H4 (cell line): ENCODE measurements around the gene IL12RB1. TPM values are rescaled to one million over a fixed set of nuclear protein-coding genes. Genes with fewer than 3 reads are reported as not detected.
A peak's percentile ranks its signal among the peaks of the same experiment; 100 is the strongest.
"Not testable (repeated sequence)": the region's sequence is repeated elsewhere in the genome, so short reads cannot be mapped to it uniquely, and the experiment has no call there.

ENCODE experiments used
- DNase-seq: peaks from one replicate; pipeline ENCODE4 v3.0.0-alpha.2; 2015; ENCODE audit warnings: low spot score
- total RNA-seq: library from RNA; depleted of rRNA; stranded (reverse); fragments of >200 nt; shearing (Covaris generic); gene quantifications from 2 replicates; pipeline ENCODE4 v1.2.3, GENCODE V29; 2014

IL12RB1 gene
- total RNA-seq, 1 experiment from 2014 or later, result 2.4 TPM

DNA sequence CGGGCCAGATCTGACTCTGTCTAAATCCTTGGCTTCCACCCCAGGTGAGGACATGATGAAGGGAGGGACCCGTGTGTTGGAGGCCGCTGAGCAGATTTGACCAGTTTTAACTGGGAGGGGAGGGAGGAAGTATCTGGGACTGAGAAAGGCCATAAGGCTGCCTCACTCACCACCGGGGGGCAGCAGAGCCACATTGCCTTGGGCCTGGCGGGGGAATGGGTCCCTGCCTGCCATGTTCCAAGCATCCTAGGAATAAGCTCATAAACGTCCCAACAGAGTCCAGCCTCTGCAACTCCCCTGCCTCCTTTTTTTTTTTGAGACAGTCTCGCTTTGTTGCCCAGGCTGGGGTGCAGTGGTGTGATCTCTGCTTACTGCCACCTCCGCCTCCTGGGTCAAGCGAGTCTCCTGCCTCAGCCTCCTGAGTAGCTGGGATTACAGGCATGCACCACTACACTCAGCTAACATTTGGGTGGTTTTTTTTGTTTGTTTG is 26.3 kb upstream of the IL12RB1 start:
- peak; percentile 84 for DNase-seq

DNA sequence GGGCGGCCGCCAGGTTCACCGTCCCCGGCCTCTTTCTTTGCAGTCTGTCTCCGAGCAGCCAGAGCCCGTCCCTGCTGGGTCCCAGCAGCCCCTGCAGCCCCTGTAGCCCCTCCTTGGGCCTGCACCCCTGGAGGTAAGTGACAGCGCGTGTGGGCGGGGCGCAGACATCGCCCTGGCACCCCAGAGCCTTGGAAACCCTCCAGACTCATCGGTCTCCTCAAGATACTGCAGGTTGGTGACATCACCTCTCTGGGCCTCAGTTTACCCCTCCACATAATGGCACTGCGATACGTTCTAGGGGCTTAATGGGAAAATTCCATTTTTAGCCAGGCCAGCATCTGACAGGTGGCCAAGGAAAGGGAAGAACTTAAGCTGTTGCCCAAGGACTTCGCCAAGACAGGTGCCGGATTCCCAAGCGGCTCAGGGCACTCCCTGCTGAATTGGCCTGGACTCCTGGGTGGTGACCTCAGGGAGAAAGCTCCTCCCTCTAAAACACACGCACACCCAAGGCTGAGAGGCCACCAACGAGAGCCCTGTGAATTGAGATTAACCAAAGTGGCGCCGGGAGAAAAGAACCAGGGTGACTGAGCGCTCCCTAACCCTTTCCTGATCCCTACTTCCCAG is 24.0 kb upstream of the IL12RB1 start:
- no peak for DNase-seq

DNA sequence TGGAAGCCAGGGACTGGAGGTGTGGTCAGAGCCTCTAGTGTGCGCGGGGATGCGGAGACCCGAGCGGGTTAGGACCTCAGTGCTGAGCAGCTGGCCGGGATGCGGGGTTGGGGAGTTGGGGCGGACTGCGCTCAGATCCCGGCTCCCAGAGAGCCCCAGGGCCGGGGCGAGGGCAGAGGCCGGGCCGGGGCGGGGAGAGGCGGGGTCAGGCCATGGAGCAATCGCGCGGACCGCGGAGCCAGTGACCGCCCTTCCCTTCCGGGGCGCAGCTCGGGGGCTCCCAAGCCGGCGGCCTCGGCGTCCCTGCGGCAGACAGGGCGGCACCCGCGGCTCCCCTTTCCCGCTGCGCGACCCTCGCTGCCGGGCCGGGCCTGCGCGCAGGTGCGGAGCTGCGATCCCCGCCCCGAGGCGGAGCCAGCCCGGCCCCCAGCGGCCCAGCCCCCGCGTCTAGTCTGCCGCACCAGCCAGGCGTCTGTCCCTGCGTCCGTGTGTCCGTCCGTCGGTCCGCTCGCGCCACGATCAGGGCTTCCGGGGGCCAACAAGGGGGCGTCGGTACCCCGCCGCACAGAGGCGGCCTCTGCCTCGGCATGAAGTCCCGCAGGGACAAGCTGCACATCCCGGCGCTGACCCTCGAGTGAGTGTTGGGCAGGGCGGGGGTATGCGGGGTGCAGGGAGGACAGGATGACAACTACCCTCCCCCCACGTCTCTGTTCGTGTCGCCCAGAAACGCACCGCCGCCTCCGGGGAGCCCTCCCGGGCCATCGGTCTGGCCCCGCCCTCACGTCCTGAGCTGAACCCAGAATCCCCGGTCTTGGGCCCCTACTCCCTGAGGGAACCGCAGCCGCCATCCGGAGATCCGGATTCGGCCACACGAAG is 23.2 kb upstream of the IL12RB1 start:
- no peak for DNase-seq

DNA sequence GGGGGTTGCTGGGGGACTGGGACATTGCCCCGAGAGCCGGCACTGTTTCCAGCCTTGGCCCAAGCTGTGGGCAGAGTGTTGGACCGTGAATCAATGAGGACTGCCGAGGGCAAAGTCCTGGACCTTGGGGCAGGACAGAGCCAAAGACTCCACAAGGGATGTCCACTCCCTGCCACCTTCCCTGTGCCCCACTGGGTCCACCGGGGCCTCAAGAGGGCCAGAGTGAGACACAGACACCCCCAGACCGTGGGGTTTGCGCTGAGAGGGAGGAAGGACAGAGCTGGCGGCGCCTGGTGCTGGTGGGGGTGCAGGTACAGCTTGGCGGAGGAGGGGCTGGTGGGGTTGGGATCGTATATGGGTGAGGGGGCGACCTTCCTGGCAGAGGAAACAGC is 22.6 kb upstream of the IL12RB1 start:
- no peak for DNase-seq

DNA sequence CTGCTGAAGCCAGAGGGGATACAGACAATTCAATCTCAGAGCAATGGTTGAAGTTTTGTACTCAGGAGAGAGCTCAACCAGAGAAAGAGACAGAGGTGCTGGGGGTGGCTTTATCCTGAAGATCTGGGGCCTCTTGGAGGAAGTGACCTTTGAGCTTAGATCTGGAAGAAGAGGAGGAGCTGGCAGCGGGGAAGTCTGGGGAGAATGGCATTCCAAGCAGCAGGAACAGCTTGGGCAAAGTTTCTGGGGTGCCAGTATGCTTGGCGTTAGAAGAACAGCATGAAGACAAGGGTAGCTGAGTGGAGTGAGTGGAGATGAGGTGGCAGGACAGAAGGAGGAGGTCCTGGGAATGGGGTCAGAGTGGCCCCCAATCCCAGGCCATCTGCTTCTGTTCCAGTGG is 22.2 kb upstream of the IL12RB1 start:
- DNase-seq, result no peak

DNA sequence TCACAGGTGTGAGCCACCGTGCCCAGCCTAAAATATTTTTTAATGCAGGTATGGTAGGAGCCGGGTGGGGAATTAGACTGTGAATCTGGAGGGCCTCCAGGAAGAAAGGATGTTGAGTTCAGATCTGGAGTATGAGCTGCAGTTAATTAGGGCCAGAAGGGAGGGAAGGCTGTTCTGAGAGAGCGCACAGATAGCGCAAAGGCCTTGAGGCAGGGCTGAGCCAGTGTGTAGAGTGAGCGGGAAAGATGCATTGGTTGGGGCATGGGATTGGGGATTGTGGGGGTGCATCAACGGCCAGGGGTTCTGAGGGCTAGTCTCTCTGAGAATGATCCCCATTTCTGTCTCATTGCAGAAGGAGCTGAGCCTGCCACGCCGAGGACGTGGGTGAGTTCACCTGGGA is 20.5 kb upstream of the IL12RB1 start:
- DNase-seq, result no peak

DNA sequence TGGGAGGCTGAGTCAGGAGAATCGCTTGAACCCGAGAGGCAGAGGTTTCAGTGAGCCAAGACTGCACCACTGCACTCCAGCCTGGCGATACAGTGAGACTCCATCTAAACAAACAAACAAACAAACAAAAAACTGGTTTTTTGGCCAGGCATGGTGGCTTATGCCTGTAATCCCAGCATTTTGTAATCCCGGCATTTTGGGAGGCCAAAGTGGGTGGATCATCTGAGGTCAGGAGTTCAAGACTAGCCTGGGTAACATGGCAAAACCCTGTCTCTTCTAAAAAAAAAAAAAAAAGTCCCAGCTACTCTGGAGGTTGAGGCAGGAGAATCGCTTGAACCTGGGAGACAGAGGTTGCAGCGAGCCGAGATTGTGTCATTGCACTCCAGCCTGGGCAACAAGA is 18.5 kb upstream of the IL12RB1 start:
- not testable (repeated sequence) for DNase-seq

DNA sequence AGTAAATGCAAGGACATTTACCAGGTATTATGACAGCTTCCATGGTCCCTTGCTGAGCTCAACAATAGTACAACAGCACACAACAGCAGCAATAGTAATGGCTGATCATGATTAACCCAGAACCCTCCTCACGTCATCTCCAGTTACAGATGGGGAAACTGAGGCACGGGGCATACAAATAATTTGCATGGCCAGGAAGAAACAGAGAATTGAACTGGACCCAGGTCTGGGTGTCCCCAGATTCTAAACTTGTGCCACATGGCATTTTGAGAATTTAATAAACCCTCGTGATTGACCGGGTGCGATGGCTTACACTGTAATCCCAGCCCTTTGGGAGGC is 18.0 kb upstream of the IL12RB1 start:
- DNase-seq, result no peak

DNA sequence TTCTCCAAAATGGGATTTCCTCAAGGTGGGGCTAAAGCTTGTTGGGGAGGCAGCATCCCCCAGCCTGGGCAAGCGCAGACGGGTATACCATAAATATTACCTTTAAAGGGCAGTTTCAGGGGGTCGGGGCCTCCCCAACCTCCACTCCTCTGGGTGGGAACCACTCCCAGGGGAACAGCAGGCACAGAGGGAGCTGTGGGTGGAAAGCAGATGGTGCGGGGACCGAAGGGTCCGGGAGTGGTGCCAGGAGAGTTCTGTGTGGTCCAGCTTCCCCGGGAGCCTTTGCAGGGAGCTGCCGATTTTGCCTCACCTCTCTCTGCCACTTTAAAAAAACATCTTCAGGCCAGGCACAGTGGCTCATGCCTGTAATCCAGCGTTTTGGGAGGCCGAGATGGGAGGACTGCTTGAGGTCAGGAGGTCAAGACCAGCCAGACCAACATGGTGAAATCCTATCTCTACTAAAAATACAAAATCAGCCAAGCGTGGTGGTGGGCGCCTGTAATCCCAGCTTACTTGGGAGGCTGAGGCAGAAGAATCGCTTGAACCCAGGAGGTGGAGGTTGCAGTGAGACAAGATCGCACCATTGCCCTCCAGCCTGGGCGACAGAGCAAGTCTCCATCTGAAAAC is 16.3 kb upstream of the IL12RB1 start:
- DNase-seq, result no peak

DNA sequence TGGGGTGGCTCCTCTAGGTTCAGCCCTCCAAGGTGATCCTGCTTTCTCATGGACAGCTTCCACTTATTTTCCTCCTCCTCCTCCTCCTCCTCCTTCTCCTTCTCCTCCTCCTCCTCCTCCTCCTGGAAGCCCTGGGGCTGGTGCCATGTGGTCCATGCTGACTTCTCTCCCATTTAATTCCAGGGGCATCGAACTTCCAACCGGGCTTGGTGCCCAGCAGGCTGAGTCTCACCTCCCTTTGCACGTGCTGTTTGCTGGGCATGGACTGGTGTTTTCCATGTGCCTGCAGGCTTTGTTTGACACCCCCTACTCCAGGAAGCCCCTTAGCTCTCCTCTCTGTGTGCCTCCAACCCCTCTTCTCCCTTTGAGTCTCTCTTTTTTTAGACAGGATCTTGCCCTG is 14.5 kb upstream of the IL12RB1 start:
- DNase-seq, result no peak

DNA sequence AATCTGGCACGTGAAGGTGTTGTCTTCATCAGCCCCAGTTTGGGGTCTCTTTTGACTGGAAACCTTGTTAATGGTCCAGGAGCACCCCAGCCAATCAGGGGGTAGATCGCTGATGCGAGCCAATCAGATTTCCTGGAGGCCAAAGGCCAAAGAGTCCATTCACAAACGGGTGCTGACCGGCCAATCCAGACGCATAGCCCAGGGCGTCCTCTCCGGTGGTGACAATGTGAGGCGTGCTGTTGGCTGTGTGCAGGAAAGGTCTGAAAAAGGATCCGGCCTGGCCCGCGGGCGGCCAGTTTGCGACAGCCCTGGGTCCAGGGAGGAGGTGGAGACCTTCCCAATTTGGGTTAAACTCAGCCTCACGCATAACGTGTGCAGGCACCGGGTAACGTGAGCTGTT is 14.0 kb upstream of the IL12RB1 start:
- DNase-seq, result no peak

DNA sequence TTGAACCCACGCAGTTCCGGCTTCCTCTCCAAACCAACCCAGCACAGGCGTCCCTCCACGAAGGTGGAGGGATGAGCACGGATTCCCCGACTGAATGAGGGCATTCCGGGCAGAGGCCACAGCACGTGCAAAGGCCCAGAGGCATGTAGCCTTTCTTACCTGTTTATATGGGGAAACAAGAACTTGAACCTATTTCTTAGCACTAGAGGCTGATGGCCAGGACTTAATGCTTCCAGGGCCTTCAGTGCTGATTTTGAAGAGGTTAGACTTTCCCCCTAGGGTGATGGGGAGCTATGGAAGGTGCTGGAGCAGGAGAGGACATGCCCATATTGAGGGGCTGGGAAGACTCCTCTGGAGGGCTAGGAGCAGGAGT is 12.9 kb upstream of the IL12RB1 start:
- no peak for DNase-seq

DNA sequence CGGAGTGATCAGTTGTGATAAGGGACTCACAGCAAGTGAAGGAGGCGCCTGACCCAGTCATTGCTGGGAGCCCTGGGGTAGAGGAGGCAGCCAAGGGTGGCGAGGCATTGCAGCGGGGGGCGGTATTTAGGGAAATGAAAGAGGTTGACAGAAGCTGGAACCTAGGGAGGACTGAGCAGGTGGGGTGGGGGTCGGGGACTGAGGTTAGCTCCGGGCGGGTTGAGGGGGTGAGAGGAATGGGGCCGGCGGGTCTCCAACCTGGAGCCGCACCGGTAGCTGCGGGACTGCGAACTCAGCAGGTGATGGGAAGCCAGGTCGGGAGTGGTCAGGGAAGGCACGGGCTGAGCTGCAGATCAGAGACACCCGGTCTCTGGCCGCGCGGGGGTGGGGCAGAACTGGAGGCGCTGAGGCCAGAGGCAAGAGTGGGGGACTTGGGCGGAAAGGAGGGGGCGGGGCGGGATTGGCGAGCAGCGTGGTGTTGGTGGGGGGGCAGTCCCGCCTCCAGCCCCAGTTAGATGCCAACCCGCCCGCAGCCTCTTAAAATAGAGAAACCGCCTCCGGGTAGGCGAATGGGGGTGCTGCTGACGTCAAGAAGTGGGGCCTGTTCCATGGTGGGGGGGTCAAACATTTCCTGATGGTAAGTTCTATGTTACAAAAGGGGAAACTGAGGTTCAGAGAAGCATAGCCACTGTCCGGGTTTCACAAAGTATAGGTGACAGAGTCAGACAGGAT is 12.3 kb upstream of the IL12RB1 start:
- DNase-seq, result no peak

DNA sequence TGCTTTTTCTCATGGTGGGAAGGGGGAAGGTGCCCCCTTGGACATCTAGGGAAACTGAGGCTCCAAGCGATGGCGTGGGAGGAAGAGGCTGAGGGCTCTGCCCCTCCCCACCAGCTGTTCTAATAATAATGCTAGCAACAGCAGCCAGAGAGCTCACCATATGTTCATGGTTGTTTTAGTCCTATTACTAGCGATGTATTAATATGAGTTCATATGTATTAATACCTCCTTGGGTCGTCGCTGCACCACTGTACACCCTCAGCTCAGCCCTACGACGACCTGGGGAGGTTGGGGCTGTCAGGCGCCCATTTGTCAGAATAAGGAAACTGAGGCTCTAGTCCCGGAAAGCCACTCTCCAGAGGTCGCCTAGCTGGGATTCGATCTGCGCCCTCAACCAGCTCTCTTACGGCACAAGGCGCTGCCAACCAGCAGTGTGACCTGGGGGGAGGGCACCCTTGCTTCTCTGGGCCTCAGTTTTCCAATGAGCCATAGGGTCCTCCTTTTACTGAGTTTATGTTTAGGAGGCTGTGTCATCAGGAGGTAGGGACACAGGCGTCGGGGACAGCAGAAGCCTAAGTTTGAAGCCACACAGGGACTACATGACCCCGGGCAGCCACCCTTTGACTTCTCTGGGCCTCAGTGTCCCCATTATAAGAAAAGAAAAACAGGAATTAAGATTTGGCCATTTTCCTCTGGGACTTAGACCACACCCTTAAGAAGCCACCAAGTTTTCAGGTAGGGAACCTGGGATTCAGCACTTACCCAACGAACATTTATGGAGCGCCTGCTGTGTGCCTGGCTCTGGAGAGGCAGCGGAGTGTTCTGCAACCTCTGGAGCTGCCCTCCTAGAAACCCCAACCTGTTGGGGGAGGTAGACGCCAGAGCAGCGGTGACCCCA is 11.5 kb upstream of the IL12RB1 start:
- no peak for DNase-seq

DNA sequence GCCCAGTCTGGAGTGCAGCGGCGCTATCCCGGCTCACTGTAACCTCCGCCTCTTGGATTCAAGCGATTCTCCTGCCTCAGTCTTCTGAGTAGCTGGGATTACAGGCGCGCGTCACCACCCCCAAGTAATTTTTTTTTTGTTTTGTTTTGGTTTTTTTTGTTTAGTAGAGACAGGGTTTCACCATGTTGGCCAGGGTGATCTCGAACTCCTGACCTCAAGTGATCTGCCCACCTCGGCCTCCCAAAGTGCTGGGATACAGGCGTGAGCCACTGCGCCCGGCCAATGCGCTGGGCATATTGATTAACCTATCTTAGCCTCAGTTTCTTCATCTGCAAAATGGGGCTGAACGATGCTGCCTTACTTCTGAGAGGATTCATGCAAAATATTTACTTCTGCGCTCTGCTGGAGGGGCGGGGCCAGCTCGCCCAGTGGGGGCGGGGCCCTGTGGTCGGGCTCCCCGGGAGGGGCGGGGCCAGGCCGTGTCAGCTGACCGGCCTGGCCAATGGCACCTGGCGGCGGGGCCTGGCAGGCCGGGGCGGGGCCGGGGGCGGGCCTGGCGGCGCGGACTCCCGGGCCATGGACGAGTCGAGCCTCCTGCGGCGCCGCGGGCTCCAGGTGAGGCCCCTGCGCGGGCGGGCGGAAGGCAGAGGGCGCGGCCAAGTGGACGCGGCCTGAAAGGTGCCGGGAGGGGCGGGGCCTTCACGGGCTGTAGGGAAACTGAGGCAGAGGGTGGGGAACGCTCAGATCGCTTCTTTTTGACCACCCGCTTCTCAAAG is 10.7 kb upstream of the IL12RB1 start, which contains the start of gene MAST3:
MAST3 (plus strand) TSS at position 562 of the 776 bp plus-strand sequence; CDS start at position 577, 15 bp downstream.
- DNase-seq, result peak; percentile 70

DNA sequence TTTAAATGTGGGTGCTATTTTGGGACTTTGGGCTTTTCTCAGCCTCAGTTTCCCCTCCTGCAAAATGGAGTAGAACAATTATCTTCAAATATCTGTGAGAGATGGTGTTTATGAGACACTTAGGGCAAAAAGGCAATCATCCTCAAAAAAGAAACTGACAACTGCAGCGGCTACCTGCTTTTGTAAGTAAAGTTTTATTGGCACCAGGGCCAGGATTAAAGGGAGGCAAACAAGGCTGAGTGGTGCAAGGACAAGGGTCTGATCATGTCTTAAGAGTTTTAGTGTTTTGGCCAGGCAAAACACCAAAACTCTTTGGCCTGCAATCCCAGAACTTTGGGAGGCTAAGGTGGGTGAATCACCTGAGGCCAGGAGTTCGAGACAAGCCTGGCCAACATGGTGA is 9.5 kb upstream of the IL12RB1 start:
- DNase-seq, result no peak

DNA sequence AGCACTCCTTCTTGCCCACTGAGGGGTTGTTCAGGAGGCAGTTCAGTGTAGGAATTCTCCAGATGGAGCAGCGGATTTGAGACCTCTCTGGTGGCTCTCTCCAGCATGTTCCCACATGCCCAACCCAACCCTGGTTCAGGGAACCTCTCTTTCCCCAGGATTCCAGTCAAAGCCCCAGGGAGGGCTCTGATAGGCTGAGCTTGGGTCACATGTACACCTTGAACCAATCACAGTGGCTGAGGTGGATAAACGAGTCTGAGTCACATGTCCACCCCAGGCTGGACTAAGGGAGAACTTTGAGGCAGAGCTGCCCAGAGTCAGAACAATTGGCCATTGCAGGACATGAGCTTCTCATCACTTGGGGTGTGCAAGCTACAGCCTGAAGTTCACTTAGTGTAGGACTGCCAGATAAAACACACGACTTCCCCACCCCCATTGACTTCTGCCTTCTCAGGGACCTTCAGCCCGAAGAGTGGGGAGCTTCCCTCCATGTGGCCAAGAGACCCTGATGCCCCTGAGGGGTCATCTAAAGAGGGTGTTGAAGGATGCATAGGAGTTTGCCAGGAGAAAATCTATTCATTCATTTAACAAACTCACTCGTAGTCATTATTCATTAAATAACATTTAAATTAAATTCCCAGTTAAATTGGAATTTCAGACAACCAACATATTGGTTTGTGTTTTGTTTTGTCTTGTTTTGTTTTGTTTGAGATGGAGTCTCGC is 6.9 kb upstream of the IL12RB1 start:
- DNase-seq, result peak; percentile 58

DNA sequence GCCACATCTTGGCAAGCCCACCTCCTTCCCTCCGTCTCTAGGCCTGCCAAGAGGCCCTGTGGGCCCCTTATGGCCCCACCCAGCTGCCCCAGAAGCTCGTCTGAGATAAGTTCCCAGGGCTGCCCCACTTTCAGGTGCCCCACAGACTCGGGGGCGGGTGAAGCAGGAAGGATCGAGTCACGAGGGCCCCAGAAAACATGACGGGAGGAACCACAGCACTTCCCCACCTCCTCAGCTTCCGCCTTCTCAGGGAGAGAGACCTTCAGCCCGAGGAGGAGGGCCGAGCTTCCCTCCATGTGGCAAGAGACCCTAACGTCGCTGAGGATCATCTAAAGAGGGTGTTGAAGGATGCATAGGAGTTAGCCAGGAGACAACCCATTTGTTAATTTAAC is 4.5 kb upstream of the IL12RB1 start:
- DNase-seq, result no peak

DNA sequence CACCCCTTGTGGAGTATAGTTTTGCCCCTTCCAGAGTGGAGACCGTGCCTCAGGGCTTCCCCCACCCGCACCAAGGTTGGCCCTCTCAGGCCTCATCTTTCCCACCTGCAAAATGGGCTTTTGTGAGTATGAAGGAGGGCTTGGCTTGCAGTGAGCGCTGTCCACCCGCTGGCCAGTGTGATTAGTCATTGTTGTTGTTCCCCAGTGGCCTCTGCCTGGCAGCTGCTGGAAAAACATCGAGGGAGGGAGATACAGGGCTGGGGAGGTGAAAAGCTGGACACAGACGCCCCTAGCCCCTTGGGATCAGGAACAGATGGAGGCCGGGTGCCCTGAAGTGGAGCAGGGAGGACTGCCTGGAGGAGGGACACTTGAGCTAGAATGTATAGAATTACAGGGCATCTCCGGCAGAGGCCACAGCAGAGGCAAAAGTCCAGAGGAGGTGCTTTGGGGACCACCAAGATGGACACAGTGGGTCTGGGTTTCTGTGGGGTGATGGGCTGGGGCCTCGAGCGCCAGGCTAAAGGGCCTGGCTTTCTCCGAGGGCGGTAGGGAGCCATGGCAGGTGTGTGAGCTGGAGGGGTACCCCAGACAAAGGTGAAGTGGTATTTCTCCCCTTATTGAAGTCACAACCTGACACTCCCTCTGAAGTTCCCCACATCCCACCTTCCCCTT is 3.9 kb upstream of the IL12RB1 start:
- no peak for DNase-seq
